ENCODE measurements around the gene ITPR3.
A peak's percentile ranks its signal among the peaks of the same experiment; 100 is the strongest.

The ITPR3 gene

GRCh38 chr6:33620856-33621710 is at the start of gene ITPR3:
ITPR3 (plus strand) TSS chr6:33621322; CDS start chr6:33621603, 281 bp downstream.
- H3K4me3 ChIP-seq (ENCODE audit: low read depth, low read length, poor library complexity, severe bottlenecking) = peak within 1 kb of the TSS; percentile 100
- H3K27me3 ChIP-seq (ENCODE audit: insufficient read depth, low read length) = no peaks in the 10 kb centered on the region
- H4K20me1 ChIP-seq (ENCODE audit: insufficient read depth, low read length) = no peaks in the 10 kb centered on the region
- no peaks in the 10 kb centered on the region for H3F3A ChIP-seq (ENCODE audit: insufficient read depth, low read length)
- H3K4me2 ChIP-seq (ENCODE audit: low read length) = peak within 1 kb of the TSS; percentile 93
- no peak within 1 kb of the TSS for H2AFZ ChIP-seq (ENCODE audit: low read length)
- H3K4me1 ChIP-seq (ENCODE audit: insufficient read depth, low read length, severe bottlenecking) = peaks cover 55% of the 10 kb centered on the region
- peaks cover 19% of the 10 kb centered on the region; the same call in 1 of the 2 replicates for H3K36me3 ChIP-seq (ENCODE audit: insufficient read depth, low read length)
- 0 out of 2 replicates have a peak, but pooled peaks cover 10% of the 10 kb centered on the region for H3K79me2 ChIP-seq (ENCODE audit: insufficient read depth, low read length)
- TF ChIP-seq CTCF (IDR thresholded peaks at IDR 0.05; ENCODE audit: low read length) (no peak), EZH2 (IDR thresholded peaks at IDR 0.05; ENCODE audit: borderline replicate concordance, low read length) (no peak)
- peak within 1 kb of the TSS; percentile 78 for H3K27ac ChIP-seq (ENCODE audit: low read depth, low read length, poor library complexity, severe bottlenecking)
- H3K9me3 ChIP-seq (ENCODE audit: low read length) = no peaks in the 10 kb centered on the region
- H3K9ac ChIP-seq (ENCODE audit: low read length) = peak within 1 kb of the TSS; percentile 100
- no peaks in the 10 kb centered on the region for H3K9me2 ChIP-seq (ENCODE audit: low read depth, low read length)

- Histone ChIP-seq H3K9me2 (ENCODE audit: low read depth, low read length) (no peaks in the 10 kb centered on the region), H3K79me2 (ENCODE audit: insufficient read depth, low read length) (no peaks in the 10 kb centered on the region), H2AFZ (ENCODE audit: low read length) (no peak overlapping the region), H3K27ac (ENCODE audit: low read depth, low read length, poor library complexity, severe bottlenecking) (peak overlapping the region; percentile 96), H3K9ac (ENCODE audit: low read length) (peak overlapping the region; percentile 73), H3K4me1 (ENCODE audit: insufficient read depth, low read length, severe bottlenecking) (peaks cover 23% of the 10 kb centered on the region), H4K20me1 (ENCODE audit: insufficient read depth, low read length) (no peaks in the 10 kb centered on the region), H3K27me3 (ENCODE audit: insufficient read depth, low read length) (no peaks in the 10 kb centered on the region), H3K4me3 (ENCODE audit: low read depth, low read length, poor library complexity, severe bottlenecking) (peak overlapping the region; percentile 63), H3K36me3 (ENCODE audit: insufficient read depth, low read length) (peaks cover 27% of the 10 kb centered on the region; the same call in 1 of the 2 replicates), H3K9me3 (ENCODE audit: low read length) (no peaks in the 10 kb centered on the region), H3K4me2 (ENCODE audit: low read length) (peak overlapping the region; percentile 86), H3F3A (ENCODE audit: insufficient read depth, low read length) (no peaks in the 10 kb centered on the region)
- TF ChIP-seq CTCF (IDR thresholded peaks at IDR 0.05; ENCODE audit: low read length) (no peak), EZH2 (IDR thresholded peaks at IDR 0.05; ENCODE audit: borderline replicate concordance, low read length) (no peak)
These were observed 49.3 kb upstream of the ITPR3 start for GRCh38 chr6:33571637-33572316.

- Histone ChIP-seq H3K27ac (ENCODE audit: low read depth, low read length, poor library complexity, severe bottlenecking) (no peak overlapping the region), H3K9me2 (ENCODE audit: low read depth, low read length) (no peaks in the 10 kb centered on the region), H3K4me1 (ENCODE audit: insufficient read depth, low read length, severe bottlenecking) (peaks cover 39% of the 10 kb centered on the region), H3K79me2 (ENCODE audit: insufficient read depth, low read length) (peaks cover 7% of the 10 kb centered on the region), H3K4me3 (ENCODE audit: low read depth, low read length, poor library complexity, severe bottlenecking) (no peak overlapping the region), H4K20me1 (ENCODE audit: insufficient read depth, low read length) (no peaks in the 10 kb centered on the region), H3F3A (ENCODE audit: insufficient read depth, low read length) (no peaks in the 10 kb centered on the region), H3K9ac (ENCODE audit: low read length) (no peak overlapping the region), H2AFZ (ENCODE audit: low read length) (no peak overlapping the region), H3K9me3 (ENCODE audit: low read length) (no peaks in the 10 kb centered on the region), H3K27me3 (ENCODE audit: insufficient read depth, low read length) (no peaks in the 10 kb centered on the region), H3K4me2 (ENCODE audit: low read length) (no peak overlapping the region), H3K36me3 (ENCODE audit: insufficient read depth, low read length) (peaks cover 37% of the 10 kb centered on the region; the same call in 1 of the 2 replicates)
- no peak for TF ChIP-seq CTCF (IDR thresholded peaks at IDR 0.05; ENCODE audit: low read length)
- no peak for TF ChIP-seq EZH2 (IDR thresholded peaks at IDR 0.05; ENCODE audit: borderline replicate concordance, low read length)
These were observed 45.9 kb upstream of the ITPR3 start for GRCh38 chr6:33575211-33575610.
